GM23248 (cell line): Measurements from ENCODE around the gene ILF3.

Experiments
- EZH2 ChIP-seq: fragments of 200-600 bp; sonication (generic); IDR thresholded peaks from 2 replicates; pipeline ENCODE4 v1.6.1; 2018; ENCODE audit warnings: antibody characterized with exemption, mild to moderate bottlenecking; ENCODE audit not compliant: insufficient read depth, poor library complexity, severe bottlenecking
- EZH2phosphoT487 ChIP-seq: fragments of 200-600 bp; sonication (generic); IDR thresholded peaks from 2 replicates; pipeline ENCODE4 v1.6.1; 2018; ENCODE audit warnings: antibody characterized with exemption, moderate library complexity, mild to moderate bottlenecking, low read depth; ENCODE audit not compliant: insufficient read depth

DNA sequence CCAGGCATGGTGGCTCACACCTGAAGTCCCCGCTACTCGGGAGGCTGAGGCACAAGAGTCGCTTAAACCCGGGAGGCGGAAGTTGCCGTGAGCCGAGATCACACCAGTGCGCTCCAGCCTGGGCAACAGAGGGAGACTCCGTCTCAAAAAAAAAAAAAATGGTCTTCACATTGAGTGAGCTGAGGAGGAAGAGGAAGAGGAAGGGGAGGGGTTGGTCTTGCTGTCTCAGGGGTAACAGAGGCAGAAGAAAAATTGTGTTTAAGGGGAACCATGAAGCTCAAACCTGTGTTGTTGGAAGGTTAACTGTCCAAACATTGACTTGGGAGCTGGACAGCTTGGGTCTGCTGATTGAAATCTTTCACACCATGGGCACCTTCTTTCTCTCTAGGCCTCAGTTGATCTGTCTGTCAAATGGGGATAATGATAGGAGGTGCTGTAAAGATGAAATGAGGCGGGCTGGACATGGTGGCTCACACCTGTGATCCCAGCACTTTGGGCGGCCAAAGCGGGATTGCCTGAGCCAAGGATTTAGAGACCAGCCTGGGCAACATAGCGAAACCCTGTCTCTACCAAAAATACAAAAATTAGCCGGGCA lies 38.6 kb upstream of the ILF3 start:
- TF ChIP-seq EZH2 (no peak), EZH2phosphoT487 (no peak)
